Loucy (cell line): ENCODE data around the gene MUC6.

Experiments
- EZH2phosphoT487 ChIP-seq: fragments of 200-600 bp; IDR thresholded peaks from 2 replicates; pipeline ENCODE4 v1.6.1; 2018; ENCODE audit warnings: antibody characterized with exemption, mild to moderate bottlenecking, moderate library complexity, borderline replicate concordance
- TF ChIP-seq, protein P1 (sequence below): fragments of 200-600 bp; sonication (generic); conservative IDR thresholded peaks from 2 replicates; pipeline ENCODE4 v1.5.1; 2014; ENCODE audit warnings: mild to moderate bottlenecking, antibody characterized with exemption, low read length

DNA sequence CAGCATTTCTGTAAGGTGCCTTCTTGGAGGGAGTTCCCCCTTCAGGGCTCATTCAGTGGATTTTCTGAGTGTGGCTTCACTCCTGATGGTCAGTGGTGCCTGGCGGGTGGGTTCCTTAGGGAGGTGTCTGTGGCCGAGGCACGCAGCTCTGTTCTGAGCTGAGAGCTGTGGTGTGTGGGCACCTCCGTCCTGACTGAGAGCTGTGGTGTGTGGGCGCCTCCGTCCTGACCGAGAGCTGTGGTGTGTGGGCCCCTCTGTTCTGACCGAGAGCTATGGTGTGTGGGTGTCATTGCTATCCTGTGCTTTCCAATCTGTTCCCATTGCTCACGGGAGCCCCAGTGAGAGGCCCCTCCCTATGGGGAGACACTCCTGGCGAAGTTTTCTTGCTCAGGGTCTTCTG, 39.8 kb downstream of the MUC6 start:
- TF ChIP-seq, protein P1, sequence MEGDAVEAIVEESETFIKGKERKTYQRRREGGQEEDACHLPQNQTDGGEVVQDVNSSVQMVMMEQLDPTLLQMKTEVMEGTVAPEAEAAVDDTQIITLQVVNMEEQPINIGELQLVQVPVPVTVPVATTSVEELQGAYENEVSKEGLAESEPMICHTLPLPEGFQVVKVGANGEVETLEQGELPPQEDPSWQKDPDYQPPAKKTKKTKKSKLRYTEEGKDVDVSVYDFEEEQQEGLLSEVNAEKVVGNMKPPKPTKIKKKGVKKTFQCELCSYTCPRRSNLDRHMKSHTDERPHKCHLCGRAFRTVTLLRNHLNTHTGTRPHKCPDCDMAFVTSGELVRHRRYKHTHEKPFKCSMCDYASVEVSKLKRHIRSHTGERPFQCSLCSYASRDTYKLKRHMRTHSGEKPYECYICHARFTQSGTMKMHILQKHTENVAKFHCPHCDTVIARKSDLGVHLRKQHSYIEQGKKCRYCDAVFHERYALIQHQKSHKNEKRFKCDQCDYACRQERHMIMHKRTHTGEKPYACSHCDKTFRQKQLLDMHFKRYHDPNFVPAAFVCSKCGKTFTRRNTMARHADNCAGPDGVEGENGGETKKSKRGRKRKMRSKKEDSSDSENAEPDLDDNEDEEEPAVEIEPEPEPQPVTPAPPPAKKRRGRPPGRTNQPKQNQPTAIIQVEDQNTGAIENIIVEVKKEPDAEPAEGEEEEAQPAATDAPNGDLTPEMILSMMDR, result no peak
- TF ChIP-seq EZH2phosphoT487, result no peak
